Gastroesophageal sphincter (tissue), 4 donors: ENCODE measurements around the gene DUSP18. TPM values are rescaled to one million over a fixed set of nuclear protein-coding genes. Genes with fewer than 3 reads are reported as not detected.
"Not testable (repeated sequence)": the region's sequence is repeated elsewhere in the genome, so short reads cannot be mapped to it uniquely, and the experiment has no call there.

Experiments
- ATAC-seq: fragments of 150-250 bp; one replicate; pipeline ENCODE4 v1.9.1; 2016; ENCODE audit warnings: mild to moderate bottlenecking, moderate library complexity
- H3K27ac ChIP-seq, 4 donors: fragments of 200-600 bp; sonication (generic) in 3 of 4; 1 replicate in 3 of 4; 2 replicates in 1 of 4; pipeline ENCODE4 v1.5.1; 2016 to 2019
- H3K27me3 ChIP-seq: fragments of 200-600 bp; sonication (generic); one replicate; pipeline ENCODE4 v1.5.1; 2019
- H3K36me3 ChIP-seq, 2 donors: fragments of 200-600 bp; sonication (generic); one replicate each; pipeline ENCODE4 v1.5.1; 2019; ENCODE audit warnings: control low read depth in 1 of 2
- H3K4me1 ChIP-seq, 3 donors: fragments of 200-600 bp; sonication (generic); 1 replicate in 2 of 3; 2 replicates in 1 of 3; pipeline ENCODE4 v1.5.1; 2016 to 2019; ENCODE audit warnings: control low read depth in 2 of 3
- H3K4me3 ChIP-seq, 2 donors: fragments of 200-600 bp; sonication (generic); one replicate each; pipeline ENCODE4 v1.5.1; 2019; ENCODE audit warnings: mild to moderate bottlenecking in 1 of 2, moderate library complexity in 1 of 2
- H3K9me3 ChIP-seq, 3 donors: fragments of 200-600 bp; sonication (generic); one replicate each; pipeline ENCODE4 v1.5.1; 2017 to 2019; ENCODE audit warnings: control low read depth in 2 of 3
- EP300 ChIP-seq: sonication (generic); formaldehyde crosslinking; IDR thresholded peaks from one replicate; pipeline ENCODE4 v1.6.1; 2017; ENCODE audit warnings: antibody characterized with exemption, mild to moderate bottlenecking
- POLR2A ChIP-seq, 2 donors: fragments of 450-650 bp; IDR thresholded peaks; one replicate each; pipeline ENCODE4 v1.6.1; 2017; ENCODE audit warnings: antibody characterized with exemption in 2 of 2, mild to moderate bottlenecking in 2 of 2, moderate library complexity in 1 of 2
- POLR2AphosphoS5 ChIP-seq: sonication (generic); formaldehyde crosslinking; IDR thresholded peaks from one replicate; pipeline ENCODE4 v1.6.1; 2017; ENCODE audit warnings: antibody characterized with exemption
- WGBS, 2 donors: methylation state at CpG; one replicate each; pipeline ENCODE4 v1.1.5; 2018; ENCODE audit warnings: low coverage in 1 of 2; 5-methylcytosine and 5-hydroxymethylcytosine counted together
- total RNA-seq, 4 donors: library from RNA; depleted of rRNA; stranded (reverse); fragments of >200 nt; gene quantifications; one replicate each; pipeline ENCODE4 v1.1.0, GENCODE V29; 2016
- TF ChIP-seq, protein P1 (sequence below), 4 experiments: fragments of 200-600 bp in 2 of 4; fragments of 450-650 bp in 2 of 4; sonication (generic) in 1 of 4; IDR thresholded peaks; one replicate each; pipeline ENCODE4 v1.5.1; 2017 to 2019; ENCODE audit warnings: antibody characterized with exemption in 4 of 4, mild to moderate bottlenecking in 2 of 4, moderate library complexity in 2 of 4

Gene DUSP18
- total RNA-seq, 4 donors from 2014 or later, result 6.5 to 13.2 (median 8.7) TPM

DNA sequence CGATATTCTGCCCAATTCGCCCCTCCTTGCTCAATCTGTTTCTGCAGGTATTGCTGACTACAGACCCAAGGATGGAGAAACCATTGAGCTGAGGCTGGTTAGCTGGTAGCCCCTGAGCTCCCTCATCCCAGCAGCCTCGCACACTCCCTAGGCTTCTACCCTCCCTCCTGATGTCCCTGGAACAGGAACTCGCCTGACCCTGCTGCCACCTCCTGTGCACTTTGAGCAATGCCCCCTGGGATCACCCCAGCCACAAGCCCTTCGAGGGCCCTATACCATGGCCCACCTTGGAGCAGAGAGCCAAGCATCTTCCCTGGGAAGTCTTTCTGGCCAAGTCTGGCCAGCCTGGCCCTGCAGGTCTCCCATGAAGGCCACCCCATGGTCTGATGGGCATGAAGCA, 41.3 kb downstream of the DUSP18 start:
- Histone ChIP-seq H3K4me1 (no peaks in the 10 kb centered on the region), H3K27ac (no peak overlapping the region), H3K36me3 (peaks cover 0 to 37% of the 10 kb centered on the region in 2 donors), H3K9me3 (no peaks in the 10 kb centered on the region), H3K27me3 (no peaks in the 10 kb centered on the region), H3K4me3 (no peak overlapping the region)
- TF ChIP-seq POLR2A (IDR thresholded peaks at IDR 0.05), result no peak
- TF ChIP-seq, protein P1, sequence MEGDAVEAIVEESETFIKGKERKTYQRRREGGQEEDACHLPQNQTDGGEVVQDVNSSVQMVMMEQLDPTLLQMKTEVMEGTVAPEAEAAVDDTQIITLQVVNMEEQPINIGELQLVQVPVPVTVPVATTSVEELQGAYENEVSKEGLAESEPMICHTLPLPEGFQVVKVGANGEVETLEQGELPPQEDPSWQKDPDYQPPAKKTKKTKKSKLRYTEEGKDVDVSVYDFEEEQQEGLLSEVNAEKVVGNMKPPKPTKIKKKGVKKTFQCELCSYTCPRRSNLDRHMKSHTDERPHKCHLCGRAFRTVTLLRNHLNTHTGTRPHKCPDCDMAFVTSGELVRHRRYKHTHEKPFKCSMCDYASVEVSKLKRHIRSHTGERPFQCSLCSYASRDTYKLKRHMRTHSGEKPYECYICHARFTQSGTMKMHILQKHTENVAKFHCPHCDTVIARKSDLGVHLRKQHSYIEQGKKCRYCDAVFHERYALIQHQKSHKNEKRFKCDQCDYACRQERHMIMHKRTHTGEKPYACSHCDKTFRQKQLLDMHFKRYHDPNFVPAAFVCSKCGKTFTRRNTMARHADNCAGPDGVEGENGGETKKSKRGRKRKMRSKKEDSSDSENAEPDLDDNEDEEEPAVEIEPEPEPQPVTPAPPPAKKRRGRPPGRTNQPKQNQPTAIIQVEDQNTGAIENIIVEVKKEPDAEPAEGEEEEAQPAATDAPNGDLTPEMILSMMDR (IDR thresholded peaks at IDR 0.05), result no peak
- ATAC-seq, result no peak
- WGBS, 2 donors, result 98% methylated on average over 5 of the region's 5 CpGs; no CpG with 5 or more reads in 1 of the 2 donors

DNA sequence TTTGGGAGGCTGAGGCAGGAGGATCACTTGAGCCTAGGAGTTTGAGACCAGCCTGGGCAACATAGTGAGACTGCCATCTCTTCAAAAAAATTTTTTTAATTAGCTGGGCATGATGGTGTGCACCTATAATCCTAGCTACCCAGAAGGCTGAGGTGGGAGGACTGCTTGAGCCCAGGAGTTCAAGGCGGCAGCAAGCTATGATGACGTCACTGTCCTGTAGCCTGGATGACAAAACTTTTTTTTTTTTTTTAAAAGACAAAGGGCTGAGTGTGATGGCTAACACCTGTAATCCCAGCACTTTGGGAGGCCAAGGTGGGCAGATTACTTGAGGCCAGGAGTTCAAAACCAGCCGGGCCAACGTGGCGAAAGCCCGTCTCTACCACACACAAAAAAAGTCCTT, 47.8 kb downstream of the DUSP18 start:
- not testable (repeated sequence) for H3K4me3 ChIP-seq, H3K27ac ChIP-seq, H3K4me1 ChIP-seq, H3K9me3 ChIP-seq, H3K27me3 ChIP-seq, ATAC-seq
- H3K36me3 ChIP-seq, result peaks cover 0 to 84% of the 10 kb centered on the region in 2 donors
- WGBS, 2 donors, result 60 to 99% methylated on average over 1 to 5 of the region's 6 CpGs

DNA sequence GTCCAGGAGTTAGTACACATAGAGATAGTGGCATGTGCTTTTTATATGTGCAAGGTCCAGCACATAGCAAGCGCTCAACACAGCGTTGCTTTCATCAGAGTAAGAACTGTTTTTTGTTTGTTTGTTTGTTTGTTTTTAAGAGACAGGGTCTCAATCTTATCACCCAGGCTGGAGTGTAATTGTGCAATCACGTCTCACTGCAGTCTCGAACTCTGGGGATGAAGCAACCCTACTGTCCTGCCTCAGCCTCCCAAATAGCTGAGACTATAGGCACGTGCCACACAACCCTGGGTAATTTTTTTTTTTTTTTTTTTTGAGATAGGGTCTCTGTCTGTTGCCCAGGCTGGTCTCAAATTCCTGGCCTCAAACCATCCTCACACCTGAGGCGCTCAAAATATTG, 49.9 kb downstream of the DUSP18 start:
- 87 to 94% methylated on average over 6 of the region's 6 CpGs for WGBS, 2 donors
- Histone ChIP-seq H3K4me1 (no peaks in the 10 kb centered on the region), H3K36me3 (peaks cover 0 to 99% of the 10 kb centered on the region in 2 donors), H3K27me3 (no peaks in the 10 kb centered on the region), H3K9me3 (no peaks in the 10 kb centered on the region), H3K4me3 (no peak overlapping the region), H3K27ac (no peak overlapping the region)
- no peak for ATAC-seq
- TF ChIP-seq, protein P1 (IDR thresholded peaks at IDR 0.05), result no peak
- no peak for TF ChIP-seq EP300
- no peak for TF ChIP-seq POLR2AphosphoS5
- TF ChIP-seq POLR2A (IDR thresholded peaks at IDR 0.05), result no peak

DNA sequence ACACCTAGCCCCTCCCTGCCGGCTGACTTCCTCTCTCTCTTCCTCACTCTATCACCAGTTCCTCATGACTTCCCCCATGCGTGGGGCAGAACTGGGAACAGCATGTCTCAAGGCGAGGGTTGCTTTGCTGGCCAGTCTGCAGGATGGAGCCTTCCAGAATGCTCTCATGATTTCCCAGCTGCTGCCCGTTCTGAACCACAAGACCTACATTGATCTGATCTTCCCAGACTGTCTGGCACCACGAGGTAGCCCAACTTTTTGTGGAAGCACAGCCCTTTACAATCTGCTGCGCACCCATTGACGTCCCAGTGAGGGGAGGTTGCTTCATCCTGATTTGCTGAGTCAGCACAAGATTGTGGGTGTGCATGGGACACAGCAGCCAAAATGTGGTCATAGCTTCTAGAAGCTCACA, 52.1 kb downstream of the DUSP18 start:
- ATAC-seq, result peak; percentile 39
- Histone ChIP-seq H3K36me3 (peaks cover 0 to 98% of the 10 kb centered on the region in 2 donors), H3K27me3 (no peaks in the 10 kb centered on the region), H3K9me3 (no peaks in the 10 kb centered on the region), H3K4me1 (no peaks in the 10 kb centered on the region), H3K4me3 (no peak overlapping the region), H3K27ac (no peak overlapping the region)
- TF ChIP-seq EP300, result no peak
- TF ChIP-seq, protein P1 (IDR thresholded peaks at IDR 0.05), result no peak
- TF ChIP-seq POLR2A (IDR thresholded peaks at IDR 0.05), result no peak
- TF ChIP-seq POLR2AphosphoS5, result no peak
- WGBS, 2 donors, result 100% methylated on average over 1 of the region's 7 CpGs; no CpG with 5 or more reads in 1 of the 2 donors

DNA sequence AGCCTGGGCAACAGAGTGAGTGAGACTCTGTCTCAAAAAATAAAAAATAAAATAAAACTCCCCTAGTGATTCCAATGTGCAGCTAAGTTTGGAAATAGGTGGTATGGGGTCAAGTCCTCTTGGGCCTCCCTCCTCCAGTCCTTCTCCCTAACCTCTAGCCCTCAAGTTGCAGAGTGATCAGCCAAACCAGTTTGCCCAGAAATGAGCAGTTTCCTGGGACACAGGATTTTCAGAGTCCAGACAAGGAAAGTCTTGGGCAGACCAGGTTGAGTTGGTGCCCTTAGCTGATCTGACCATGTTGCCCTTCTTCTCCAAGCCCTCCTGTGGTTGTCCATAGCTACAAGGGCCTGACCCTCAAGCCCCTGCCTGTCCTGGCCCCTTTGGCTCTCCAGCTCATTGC, 52.8 kb downstream of the DUSP18 start:
- Histone ChIP-seq H3K4me1 (peaks cover 0 to 4% (median 0%) of the 10 kb centered on the region in 3 donors), H3K27me3 (no peaks in the 10 kb centered on the region), H3K4me3 (no peak overlapping the region), H3K27ac (no peak overlapping the region), H3K36me3 (peaks cover 0 to 92% of the 10 kb centered on the region in 2 donors), H3K9me3 (no peaks in the 10 kb centered on the region)
- no peak for ATAC-seq
- TF ChIP-seq, protein P1 (IDR thresholded peaks at IDR 0.05), result no peak
- TF ChIP-seq EP300 (no peak), POLR2A (IDR thresholded peaks at IDR 0.05) (no peak), POLR2AphosphoS5 (no peak)
